ENCODE data around the gene FDXR. TPM values are rescaled to one million over a fixed set of nuclear protein-coding genes. Genes with fewer than 3 reads are reported as not detected.
A peak's percentile ranks its signal among the peaks of the same experiment; 100 is the strongest.

FDXR gene
- total RNA-seq, 1 donor: 20.7 TPM

GRCh38 chr17:74860872-74861661 lies 11.7 kb downstream of the FDXR start:
- no peak for DNase-seq (ENCODE audit: low read depth)
- TF ChIP-seq CTCF (IDR thresholded peaks at IDR 0.05; ENCODE audit: insufficient read depth, low read depth, low read length): no peak
- no peak overlapping the region for H3K4me3 ChIP-seq (ENCODE audit: low read depth, low read length)

- TF ChIP-seq CTCF (IDR thresholded peaks at IDR 0.05; ENCODE audit: insufficient read depth, low read depth, low read length): no peak
- no peak overlapping the region for H3K4me3 ChIP-seq (ENCODE audit: low read depth, low read length)
- DNase-seq (ENCODE audit: low read depth): no peak
Observed at GRCh38 chr17:74860229-74860871, 12.4 kb downstream of the FDXR start.

- no peak for DNase-seq (ENCODE audit: low read depth)
- no peak for TF ChIP-seq CTCF (IDR thresholded peaks at IDR 0.05; ENCODE audit: insufficient read depth, low read depth, low read length)
- H3K4me3 ChIP-seq (ENCODE audit: low read depth, low read length): peak within 1 kb of the TSS; percentile 33
Observed at GRCh38 chr17:74859459-74860228, 13.2 kb downstream of the FDXR start, which contains the start of gene GRIN2C. Gene GRIN2C, minus strand, starts transcription at chr17:74859885. Its CDS starts 4,793 bp downstream, at chr17:74855092.

DNA sequence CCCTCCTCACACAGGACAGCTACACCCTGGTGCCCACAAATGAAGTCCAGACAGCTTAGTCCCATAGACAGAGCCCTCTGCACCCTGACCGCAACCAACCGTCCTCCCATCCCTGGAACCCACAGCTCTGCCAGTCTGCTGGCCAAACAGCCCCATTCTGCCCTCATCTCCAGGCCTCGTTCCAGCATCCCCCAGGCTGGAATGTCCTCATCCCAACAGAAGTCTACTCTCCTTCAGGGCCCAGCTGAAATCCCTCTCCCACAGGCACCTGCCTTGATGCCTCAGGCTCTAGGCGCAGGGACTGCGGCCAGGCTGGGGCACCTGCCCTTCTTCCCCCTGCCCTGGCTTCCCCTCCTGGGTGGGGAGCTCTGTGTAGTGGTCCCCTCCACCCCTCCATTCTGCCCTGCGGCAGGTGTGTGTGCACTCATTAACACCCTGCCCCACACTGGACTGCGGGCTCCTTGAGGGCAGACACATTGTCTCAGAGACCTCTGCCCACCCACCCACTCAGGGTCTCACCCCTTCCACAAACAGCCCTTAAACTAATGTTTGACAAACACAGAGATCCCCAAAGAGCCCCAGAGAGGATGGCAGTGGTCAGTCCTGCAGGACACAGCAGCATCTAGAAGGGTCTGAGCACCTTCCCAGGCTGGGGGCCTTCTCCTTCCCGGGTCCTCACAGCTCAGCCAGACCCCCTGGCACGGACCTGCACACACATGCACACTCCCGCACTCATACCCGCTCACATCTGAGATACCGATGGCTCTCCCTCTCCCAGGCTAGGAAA lies 13.9 kb downstream of the FDXR start:
- no peak for TF ChIP-seq CTCF (IDR thresholded peaks at IDR 0.05; ENCODE audit: insufficient read depth, low read depth, low read length)
- DNase-seq (ENCODE audit: low read depth): no peak
- no peak overlapping the region for H3K4me3 ChIP-seq (ENCODE audit: low read depth, low read length)

GRCh38 chr17:74857191-74857590 lies 15.6 kb downstream of the FDXR start:
- no peak for DNase-seq (ENCODE audit: low read depth)
- no peak for TF ChIP-seq CTCF (IDR thresholded peaks at IDR 0.05; ENCODE audit: insufficient read depth, low read depth, low read length)
- no peak overlapping the region for H3K4me3 ChIP-seq (ENCODE audit: low read depth, low read length)

- no peak for DNase-seq (ENCODE audit: low read depth)
- no peak overlapping the region for H3K4me3 ChIP-seq (ENCODE audit: low read depth, low read length)
- no peak for TF ChIP-seq CTCF (IDR thresholded peaks at IDR 0.05; ENCODE audit: insufficient read depth, low read depth, low read length)
Observed at GRCh38 chr17:74856112-74856511, 16.7 kb downstream of the FDXR start.
